Esophagus squamous epithelium (tissue), 4 donors: ENCODE data around the gene PLPP4.

ENCODE experiments used
- CTCF ChIP-seq, 6 experiments: fragments of 450-650 bp in 4 of 6; fragments of 200-600 bp in 2 of 6; sonication (generic) in 2 of 6; IDR thresholded peaks; one replicate each; pipeline ENCODE4 v1.5.1; 2016 to 2019; ENCODE audit warnings: antibody characterized with exemption in 6 of 6, mild to moderate bottlenecking in 4 of 6, moderate library complexity in 4 of 6
- POLR2A ChIP-seq, 4 donors: fragments of 450-650 bp; IDR thresholded peaks; one replicate each; pipeline ENCODE4 v1.6.1; 2017; ENCODE audit warnings: antibody characterized with exemption in 4 of 4, mild to moderate bottlenecking in 4 of 4, moderate library complexity in 3 of 4

GRCh38 chr10:120478386-120478785, 21.4 kb downstream of the PLPP4 start:
- TF ChIP-seq CTCF (IDR thresholded peaks at IDR 0.05), result no peak
- TF ChIP-seq POLR2A (IDR thresholded peaks at IDR 0.05), result no peak
